ENCODE results near the gene FZD2. TPM values are rescaled to one million over a fixed set of nuclear protein-coding genes. Genes with fewer than 3 reads are reported as not detected.
A peak's percentile ranks its signal among the peaks of the same experiment; 100 is the strongest.
"Not testable (repeated sequence)": the region's sequence is repeated elsewhere in the genome, so short reads cannot be mapped to it uniquely, and the experiment has no call there.

Gene FZD2
- total and polyA plus RNA-seq, 2 donors, result 9.8 to 14.7 TPM

GRCh38 chr17:44556166-44556831, 985 bp upstream of the FZD2 start:
- H3K36me3 ChIP-seq (ENCODE audit: insufficient read depth), result no peaks in the 10 kb centered on the region
- peak overlapping the region; percentile 61 for H3K27ac ChIP-seq (ENCODE audit: low read depth)
- H3K4me1 ChIP-seq (ENCODE audit: insufficient read depth), result no peaks in the 10 kb centered on the region
- DNase-seq (ENCODE audit: extremely low spot score), result peak; percentile 66
- WGBS, result 1% methylated on average over 28 of the region's 28 CpGs
- H3K4me3 ChIP-seq (ENCODE audit: low read depth, low read length), result peak overlapping the region; percentile 80

GRCh38 chr17:44557651-44558285, 484 bp downstream of the FZD2 start:
- Histone ChIP-seq H3K27ac (ENCODE audit: low read depth) (no peak overlapping the region), H3K4me1 (ENCODE audit: insufficient read depth) (no peaks in the 10 kb centered on the region), H3K36me3 (ENCODE audit: insufficient read depth) (no peaks in the 10 kb centered on the region), H3K4me3 (ENCODE audit: low read depth, low read length) (peak overlapping the region; percentile 80)
- no peak for DNase-seq (ENCODE audit: extremely low spot score)
- under 1% methylated on average over 69 of the region's 69 CpGs for WGBS

- H3K27ac ChIP-seq (ENCODE audit: low read depth), result no peak overlapping the region
- no peaks in the 10 kb centered on the region for H3K36me3 ChIP-seq (ENCODE audit: insufficient read depth)
- no peaks in the 10 kb centered on the region for H3K4me1 ChIP-seq (ENCODE audit: insufficient read depth)
- H3K4me3 ChIP-seq (ENCODE audit: low read depth, low read length), result peak overlapping the region; percentile 80
- WGBS, result 27% methylated on average over 31 of the region's 31 CpGs
- no peak for DNase-seq (ENCODE audit: extremely low spot score)
Measured at GRCh38 chr17:44558334-44558709, 1.0 kb downstream of the FZD2 start.

GRCh38 chr17:44558710-44559633, 1.7 kb downstream of the FZD2 start:
- Histone ChIP-seq H3K27ac (ENCODE audit: low read depth) (no peak overlapping the region), H3K4me3 (ENCODE audit: low read depth, low read length) (peak overlapping the region; percentile 80), H3K4me1 (ENCODE audit: insufficient read depth) (no peaks in the 10 kb centered on the region), H3K36me3 (ENCODE audit: insufficient read depth) (no peaks in the 10 kb centered on the region)
- no peak for DNase-seq (ENCODE audit: extremely low spot score)
- WGBS, result 26% methylated on average over 74 of the region's 74 CpGs

GRCh38 chr17:44559634-44560554, 2.6 kb downstream of the FZD2 start:
- H3K4me1 ChIP-seq (ENCODE audit: insufficient read depth), result no peaks in the 10 kb centered on the region
- H3K4me3 ChIP-seq (ENCODE audit: low read depth, low read length), result peak overlapping the region; percentile 3
- no peak overlapping the region for H3K27ac ChIP-seq (ENCODE audit: low read depth)
- DNase-seq (ENCODE audit: extremely low spot score), result no peak
- 29% methylated on average over 16 of the region's 16 CpGs for WGBS
- H3K36me3 ChIP-seq (ENCODE audit: insufficient read depth), result no peaks in the 10 kb centered on the region

GRCh38 chr17:44561237-44561623, 3.9 kb downstream of the FZD2 start:
- Histone ChIP-seq H3K4me1 (ENCODE audit: insufficient read depth) (no peaks in the 10 kb centered on the region), H3K4me3 (ENCODE audit: low read depth, low read length) (no peak overlapping the region), H3K27ac (ENCODE audit: low read depth) (no peak overlapping the region), H3K36me3 (ENCODE audit: insufficient read depth) (no peaks in the 10 kb centered on the region)
- WGBS, result 59% methylated on average over 3 of the region's 3 CpGs
- DNase-seq (ENCODE audit: extremely low spot score), result no peak

- H3K36me3 ChIP-seq (ENCODE audit: insufficient read depth), result no peaks in the 10 kb centered on the region
- no peak for DNase-seq (ENCODE audit: extremely low spot score)
- H3K4me3 ChIP-seq (ENCODE audit: low read depth, low read length), result no peak overlapping the region
- H3K27ac ChIP-seq (ENCODE audit: low read depth), result no peak overlapping the region
- no peaks in the 10 kb centered on the region for H3K4me1 ChIP-seq (ENCODE audit: insufficient read depth)
- WGBS, result 68% methylated on average over 7 of the region's 7 CpGs
Measured at GRCh38 chr17:44564429-44564828, 7.1 kb downstream of the FZD2 start.

- no peak for DNase-seq (ENCODE audit: extremely low spot score)
- Histone ChIP-seq H3K4me1 (ENCODE audit: insufficient read depth) (no peaks in the 10 kb centered on the region), H3K36me3 (ENCODE audit: insufficient read depth) (no peaks in the 10 kb centered on the region), H3K4me3 (ENCODE audit: low read depth, low read length) (no peak overlapping the region), H3K27ac (ENCODE audit: low read depth) (no peak overlapping the region)
- 85% methylated on average over 14 of the region's 14 CpGs for WGBS
Measured at GRCh38 chr17:44565866-44566443, 8.7 kb downstream of the FZD2 start.

GRCh38 chr17:44568311-44568944, 11.1 kb downstream of the FZD2 start:
- WGBS, result 87% methylated on average over 23 of the region's 23 CpGs
- H3K4me3 ChIP-seq (ENCODE audit: low read depth, low read length); H3K27ac ChIP-seq (ENCODE audit: low read depth); H3K36me3 ChIP-seq (ENCODE audit: insufficient read depth); DNase-seq (ENCODE audit: extremely low spot score); H3K4me1 ChIP-seq (ENCODE audit: insufficient read depth): not testable (repeated sequence)

GRCh38 chr17:44568945-44569858, 11.9 kb downstream of the FZD2 start:
- no peaks in the 10 kb centered on the region for H3K36me3 ChIP-seq (ENCODE audit: insufficient read depth)
- no peaks in the 10 kb centered on the region for H3K4me1 ChIP-seq (ENCODE audit: insufficient read depth)
- no peak for DNase-seq (ENCODE audit: extremely low spot score)
- WGBS, result 39% methylated on average over 25 of the region's 26 CpGs
- H3K4me3 ChIP-seq (ENCODE audit: low read depth, low read length), result no peak overlapping the region
- H3K27ac ChIP-seq (ENCODE audit: low read depth), result no peak overlapping the region

GRCh38 chr17:44572801-44573200, 15.5 kb downstream of the FZD2 start:
- Histone ChIP-seq H3K27ac (ENCODE audit: low read depth) (no peak overlapping the region), H3K4me3 (ENCODE audit: low read depth, low read length) (no peak overlapping the region), H3K4me1 (ENCODE audit: insufficient read depth) (no peaks in the 10 kb centered on the region), H3K36me3 (ENCODE audit: insufficient read depth) (no peaks in the 10 kb centered on the region)
- 64% methylated on average over 2 of the region's 2 CpGs for WGBS
- DNase-seq (ENCODE audit: extremely low spot score), result no peak

- 52% methylated on average over 2 of the region's 2 CpGs for WGBS
- Histone ChIP-seq H3K36me3 (ENCODE audit: insufficient read depth) (no peaks in the 10 kb centered on the region), H3K4me1 (ENCODE audit: insufficient read depth) (no peaks in the 10 kb centered on the region), H3K4me3 (ENCODE audit: low read depth, low read length) (no peak overlapping the region), H3K27ac (ENCODE audit: low read depth) (no peak overlapping the region)
- no peak for DNase-seq (ENCODE audit: extremely low spot score)
Measured at GRCh38 chr17:44575403-44575802, 18.1 kb downstream of the FZD2 start.
